Progenitor cell of endocrine pancreas (in vitro differentiated cells): ENCODE measurements around the gene MESP2. TPM values are rescaled to one million over a fixed set of nuclear protein-coding genes. Genes with fewer than 3 reads are reported as not detected.

Experiments used
- DNase-seq: peaks from one replicate; pipeline ENCODE4 v3.0.0; 2021; ENCODE audit warnings: low spot score; ENCODE audit not compliant: unreplicated experiment
- H3K27ac Mint-ChIP-seq: 2 replicates; pipeline ENCODE4 v1.8.0; 2021; ENCODE audit warnings: mild to moderate bottlenecking, moderate library complexity, mixed read lengths
- H3K27me3 Mint-ChIP-seq: 2 replicates; pipeline ENCODE4 v1.8.0; 2021; ENCODE audit warnings: mixed read lengths
- H3K36me3 Mint-ChIP-seq: 2 replicates; pipeline ENCODE4 v1.8.0; 2022; ENCODE audit warnings: mixed read lengths; ENCODE audit not compliant: insufficient read depth
- H3K4me1 Mint-ChIP-seq: 2 replicates; pipeline ENCODE4 v1.8.0; 2021; ENCODE audit warnings: low read depth, mixed read lengths
- H3K4me3 Mint-ChIP-seq: 2 replicates; pipeline ENCODE4 v1.8.0; 2021; ENCODE audit warnings: low read depth, mild to moderate bottlenecking, moderate library complexity, mixed read lengths
- H3K9me3 Mint-ChIP-seq: 2 replicates; pipeline ENCODE4 v1.8.0; 2021; ENCODE audit warnings: low read depth, mixed read lengths
- total RNA-seq: library from RNA; stranded (reverse); gene quantifications from 2 replicates; pipeline ENCODE4 v1.2.1, GENCODE V29; 2021
- TF ChIP-seq, protein P1 (sequence below): fragments of 200-600 bp; sonication (generic); IDR thresholded peaks from one replicate; pipeline ENCODE4 v1.5.0; 2021; ENCODE audit warnings: antibody characterized with exemption, mild to moderate bottlenecking; ENCODE audit not compliant: unreplicated experiment

MESP2 gene
- total RNA-seq, 1 donor from 2014 or later, result not detected

DNA sequence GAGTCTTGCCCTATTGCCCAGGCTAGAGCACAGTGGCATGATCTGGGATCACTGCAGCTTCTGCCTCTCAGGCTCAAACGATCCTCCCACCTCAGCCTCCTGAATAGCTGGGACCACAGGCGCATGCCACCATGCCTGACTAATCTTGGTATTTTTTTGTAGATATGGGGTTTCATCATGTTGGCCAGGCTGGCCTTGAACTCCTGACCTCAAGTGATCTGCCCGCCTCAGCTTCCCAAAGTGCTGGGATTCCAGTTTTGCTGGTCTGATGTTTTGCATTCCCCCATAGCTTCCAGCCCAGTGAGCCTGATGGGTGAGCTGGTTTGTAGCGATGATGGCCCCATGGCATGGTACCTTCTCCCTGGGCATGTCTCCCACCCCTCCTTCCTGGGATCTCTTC is 20.4 kb upstream of the MESP2 start:
- Mint-ChIP-seq H3K4me1 (no peaks in the 10 kb centered on the region), H3K9me3 (no peaks in the 10 kb centered on the region), H3K27ac (no peak overlapping the region), H3K4me3 (no peak overlapping the region), H3K36me3 (no peaks in the 10 kb centered on the region), H3K27me3 (peaks cover 66% of the 10 kb centered on the region)
- DNase-seq, result no peak
- TF ChIP-seq, protein P1, sequence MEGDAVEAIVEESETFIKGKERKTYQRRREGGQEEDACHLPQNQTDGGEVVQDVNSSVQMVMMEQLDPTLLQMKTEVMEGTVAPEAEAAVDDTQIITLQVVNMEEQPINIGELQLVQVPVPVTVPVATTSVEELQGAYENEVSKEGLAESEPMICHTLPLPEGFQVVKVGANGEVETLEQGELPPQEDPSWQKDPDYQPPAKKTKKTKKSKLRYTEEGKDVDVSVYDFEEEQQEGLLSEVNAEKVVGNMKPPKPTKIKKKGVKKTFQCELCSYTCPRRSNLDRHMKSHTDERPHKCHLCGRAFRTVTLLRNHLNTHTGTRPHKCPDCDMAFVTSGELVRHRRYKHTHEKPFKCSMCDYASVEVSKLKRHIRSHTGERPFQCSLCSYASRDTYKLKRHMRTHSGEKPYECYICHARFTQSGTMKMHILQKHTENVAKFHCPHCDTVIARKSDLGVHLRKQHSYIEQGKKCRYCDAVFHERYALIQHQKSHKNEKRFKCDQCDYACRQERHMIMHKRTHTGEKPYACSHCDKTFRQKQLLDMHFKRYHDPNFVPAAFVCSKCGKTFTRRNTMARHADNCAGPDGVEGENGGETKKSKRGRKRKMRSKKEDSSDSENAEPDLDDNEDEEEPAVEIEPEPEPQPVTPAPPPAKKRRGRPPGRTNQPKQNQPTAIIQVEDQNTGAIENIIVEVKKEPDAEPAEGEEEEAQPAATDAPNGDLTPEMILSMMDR, result no peak

DNA sequence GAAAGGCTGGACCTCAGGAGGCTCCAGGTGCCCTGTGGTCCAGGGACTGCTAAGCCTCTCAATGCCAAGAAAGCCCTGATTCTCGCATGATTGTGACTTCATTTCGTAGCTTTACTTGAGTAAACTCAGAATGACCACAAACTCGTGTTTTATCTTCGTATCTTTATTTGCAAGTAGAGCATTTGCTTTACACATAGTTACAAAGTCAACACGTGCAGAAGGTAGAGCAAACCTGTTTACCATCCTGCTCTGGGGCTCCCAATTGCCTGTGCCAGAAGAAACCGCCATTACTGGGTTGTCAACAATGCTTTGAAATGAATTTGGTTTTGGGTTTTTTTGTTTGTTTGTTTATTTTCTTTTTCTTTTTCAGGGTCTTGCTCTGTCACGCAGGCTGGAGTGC is 19.2 kb upstream of the MESP2 start:
- Mint-ChIP-seq H3K9me3 (no peaks in the 10 kb centered on the region), H3K36me3 (no peaks in the 10 kb centered on the region), H3K27me3 (peaks cover 66% of the 10 kb centered on the region), H3K4me1 (no peaks in the 10 kb centered on the region), H3K27ac (no peak overlapping the region), H3K4me3 (no peak overlapping the region)
- TF ChIP-seq, protein P1, result no peak
- DNase-seq, result no peak

DNA sequence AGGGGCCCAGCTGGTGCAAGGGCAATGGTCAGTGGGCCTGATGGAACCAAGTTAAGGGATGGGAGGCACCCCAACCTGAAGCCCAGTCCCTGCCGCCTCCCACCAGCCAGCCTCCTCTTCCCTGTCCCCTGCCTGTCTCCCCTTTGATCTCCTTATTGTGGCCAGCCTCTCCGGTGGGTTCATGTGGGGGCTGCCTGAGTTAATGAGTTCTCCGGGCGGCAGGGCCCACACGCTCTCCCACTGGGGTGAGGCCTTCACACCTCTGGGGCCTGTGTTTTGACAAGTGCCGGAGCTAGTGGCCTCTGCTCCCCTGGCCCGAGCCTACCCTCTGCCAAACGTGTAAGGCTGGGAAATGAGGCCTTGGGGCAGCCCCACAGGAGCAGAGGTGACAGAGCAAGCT is 17.8 kb upstream of the MESP2 start:
- DNase-seq, result no peak
- no peaks in the 10 kb centered on the region for H3K36me3 Mint-ChIP-seq
- H3K4me1 Mint-ChIP-seq, result no peaks in the 10 kb centered on the region
- H3K27me3 Mint-ChIP-seq, result peaks cover 54% of the 10 kb centered on the region
- TF ChIP-seq, protein P1, result no peak
- no peaks in the 10 kb centered on the region for H3K9me3 Mint-ChIP-seq
- no peak overlapping the region for H3K4me3 Mint-ChIP-seq
- no peak overlapping the region for H3K27ac Mint-ChIP-seq

DNA sequence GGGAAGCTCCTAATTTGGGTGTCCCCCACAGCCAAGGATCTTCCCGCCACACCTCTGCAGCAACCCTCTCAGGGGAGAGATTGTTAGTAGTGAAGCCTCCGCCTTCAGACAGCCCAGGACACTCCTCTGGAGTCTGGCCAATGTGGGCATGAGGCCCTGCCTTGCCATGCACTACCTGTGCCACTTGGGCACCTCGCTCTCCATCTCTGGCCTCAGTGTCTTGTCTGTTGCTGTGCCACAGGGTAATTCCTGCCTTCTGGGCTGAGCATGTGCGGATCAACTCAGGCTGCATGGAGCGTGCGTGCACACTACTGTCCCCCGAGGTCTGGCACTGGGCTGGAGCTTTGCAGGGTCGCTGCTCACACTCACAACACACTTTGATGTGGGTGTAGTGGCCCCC is 17.2 kb upstream of the MESP2 start:
- Mint-ChIP-seq H3K27ac (no peak overlapping the region), H3K4me1 (no peaks in the 10 kb centered on the region)

DNA sequence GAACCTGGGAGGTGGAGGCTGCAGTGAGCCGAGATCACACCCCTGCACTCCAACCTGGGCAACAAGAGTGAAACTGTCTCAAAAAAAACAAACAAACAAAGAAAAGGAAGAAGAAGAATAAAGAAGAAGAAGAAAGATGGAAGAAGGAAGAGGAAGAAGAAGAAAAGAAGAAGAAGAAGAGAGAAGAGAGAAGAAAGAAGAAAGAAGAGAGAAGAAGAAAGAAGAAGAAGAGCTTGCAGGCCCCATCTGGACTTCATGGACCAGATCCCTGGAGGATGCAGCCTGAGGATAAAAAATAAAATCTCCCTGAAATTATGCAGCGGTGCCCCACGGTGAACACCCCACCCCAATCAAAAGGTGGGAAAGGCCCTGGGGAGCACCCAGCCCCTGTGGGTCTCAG is 16.3 kb upstream of the MESP2 start:
- Mint-ChIP-seq H3K4me3 (no peak overlapping the region), H3K9me3 (no peaks in the 10 kb centered on the region), H3K27me3 (peaks cover 49% of the 10 kb centered on the region), H3K36me3 (no peaks in the 10 kb centered on the region), H3K27ac (no peak overlapping the region), H3K4me1 (no peaks in the 10 kb centered on the region)
- TF ChIP-seq, protein P1, result no peak
- DNase-seq, result no peak

More for the DNA sequence above, 17.2 kb upstream of the MESP2 start:
- H3K4me3 Mint-ChIP-seq, result no peak overlapping the region
- DNase-seq, result no peak
- TF ChIP-seq, protein P1, result no peak
- H3K9me3 Mint-ChIP-seq, result no peaks in the 10 kb centered on the region
- H3K36me3 Mint-ChIP-seq, result no peaks in the 10 kb centered on the region
- peaks cover 53% of the 10 kb centered on the region for H3K27me3 Mint-ChIP-seq
